Subcutaneous adipose tissue (tissue), 4 donors: ENCODE data around the gene PDCD10. TPM values are rescaled to one million over a fixed set of nuclear protein-coding genes. Genes with fewer than 3 reads are reported as not detected.

Experiments used
- small RNA-seq: library from RNA; depleted of rRNA; stranded (forward); fragments of <200 nt; gene quantifications from one replicate; pipeline ENCODE3, GENCODE V24; 2016
- total RNA-seq, 4 donors: library from RNA; depleted of rRNA; stranded (reverse); fragments of >200 nt; gene quantifications; one replicate each; pipeline ENCODE4 v1.1.0, GENCODE V29; 2016
- TF ChIP-seq, protein P1 (sequence below): fragments of 450-650 bp; IDR thresholded peaks from one replicate; pipeline ENCODE4 v1.5.1; 2016; ENCODE audit warnings: low read depth, mild to moderate bottlenecking, control low read depth, antibody characterized with exemption, moderate library complexity

Gene PDCD10
- total RNA-seq, 4 donors from 2014 or later: 46.5 to 103 (median 77.6) TPM

GRCh38 chr3:167649746-167650145 lies 84.9 kb downstream of the PDCD10 start:
- TF ChIP-seq, protein P1, sequence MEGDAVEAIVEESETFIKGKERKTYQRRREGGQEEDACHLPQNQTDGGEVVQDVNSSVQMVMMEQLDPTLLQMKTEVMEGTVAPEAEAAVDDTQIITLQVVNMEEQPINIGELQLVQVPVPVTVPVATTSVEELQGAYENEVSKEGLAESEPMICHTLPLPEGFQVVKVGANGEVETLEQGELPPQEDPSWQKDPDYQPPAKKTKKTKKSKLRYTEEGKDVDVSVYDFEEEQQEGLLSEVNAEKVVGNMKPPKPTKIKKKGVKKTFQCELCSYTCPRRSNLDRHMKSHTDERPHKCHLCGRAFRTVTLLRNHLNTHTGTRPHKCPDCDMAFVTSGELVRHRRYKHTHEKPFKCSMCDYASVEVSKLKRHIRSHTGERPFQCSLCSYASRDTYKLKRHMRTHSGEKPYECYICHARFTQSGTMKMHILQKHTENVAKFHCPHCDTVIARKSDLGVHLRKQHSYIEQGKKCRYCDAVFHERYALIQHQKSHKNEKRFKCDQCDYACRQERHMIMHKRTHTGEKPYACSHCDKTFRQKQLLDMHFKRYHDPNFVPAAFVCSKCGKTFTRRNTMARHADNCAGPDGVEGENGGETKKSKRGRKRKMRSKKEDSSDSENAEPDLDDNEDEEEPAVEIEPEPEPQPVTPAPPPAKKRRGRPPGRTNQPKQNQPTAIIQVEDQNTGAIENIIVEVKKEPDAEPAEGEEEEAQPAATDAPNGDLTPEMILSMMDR: no peak

- TF ChIP-seq, protein P1: no peak
These were observed 90.1 kb downstream of the PDCD10 start for GRCh38 chr3:167644611-167645010.

Small RNAs within 50 kb of the gene (small RNA-seq; reads per million reads assigned to genes)
- not detected for gene HMGN1P8

Other genes with a start within 250 kb of the PDCD10 start
- 1 to 10 TPM in 2 of 4 donors, under 1 TPM in 2; 0.85 to 2.6 (median 1.6) TPM for gene WDR49, start 81.0 kb downstream of the PDCD10 start, total RNA-seq
- 1 to 10 TPM in 3 of 4 donors, under 1 TPM in 1; 0.75 to 2.8 (median 2.5) TPM for gene SERPINI1, start 829 bp upstream of the PDCD10 start, total RNA-seq